Measurements from ENCODE around the gene HDGF.

- TF ChIP-seq, protein P1, sequence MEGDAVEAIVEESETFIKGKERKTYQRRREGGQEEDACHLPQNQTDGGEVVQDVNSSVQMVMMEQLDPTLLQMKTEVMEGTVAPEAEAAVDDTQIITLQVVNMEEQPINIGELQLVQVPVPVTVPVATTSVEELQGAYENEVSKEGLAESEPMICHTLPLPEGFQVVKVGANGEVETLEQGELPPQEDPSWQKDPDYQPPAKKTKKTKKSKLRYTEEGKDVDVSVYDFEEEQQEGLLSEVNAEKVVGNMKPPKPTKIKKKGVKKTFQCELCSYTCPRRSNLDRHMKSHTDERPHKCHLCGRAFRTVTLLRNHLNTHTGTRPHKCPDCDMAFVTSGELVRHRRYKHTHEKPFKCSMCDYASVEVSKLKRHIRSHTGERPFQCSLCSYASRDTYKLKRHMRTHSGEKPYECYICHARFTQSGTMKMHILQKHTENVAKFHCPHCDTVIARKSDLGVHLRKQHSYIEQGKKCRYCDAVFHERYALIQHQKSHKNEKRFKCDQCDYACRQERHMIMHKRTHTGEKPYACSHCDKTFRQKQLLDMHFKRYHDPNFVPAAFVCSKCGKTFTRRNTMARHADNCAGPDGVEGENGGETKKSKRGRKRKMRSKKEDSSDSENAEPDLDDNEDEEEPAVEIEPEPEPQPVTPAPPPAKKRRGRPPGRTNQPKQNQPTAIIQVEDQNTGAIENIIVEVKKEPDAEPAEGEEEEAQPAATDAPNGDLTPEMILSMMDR (IDR thresholded peaks at IDR 0.05), result peak; percentile 66 to 83 (median 72)
- no peak for TF ChIP-seq POLR2AphosphoS5 (IDR thresholded peaks at IDR 0.05)
Observed at GRCh38 chr1:156705918-156706656, 45.4 kb downstream of the HDGF start.

Data from upper lobe of left lung (tissue), 4 donors.